ENCODE measurements around the gene CLNK. TPM values are rescaled to one million over a fixed set of nuclear protein-coding genes. Genes with fewer than 3 reads are reported as not detected.

Gene CLNK
- total RNA-seq, 2 donors from 2014 or later: 0.16 TPM; not detected in 1

DNA sequence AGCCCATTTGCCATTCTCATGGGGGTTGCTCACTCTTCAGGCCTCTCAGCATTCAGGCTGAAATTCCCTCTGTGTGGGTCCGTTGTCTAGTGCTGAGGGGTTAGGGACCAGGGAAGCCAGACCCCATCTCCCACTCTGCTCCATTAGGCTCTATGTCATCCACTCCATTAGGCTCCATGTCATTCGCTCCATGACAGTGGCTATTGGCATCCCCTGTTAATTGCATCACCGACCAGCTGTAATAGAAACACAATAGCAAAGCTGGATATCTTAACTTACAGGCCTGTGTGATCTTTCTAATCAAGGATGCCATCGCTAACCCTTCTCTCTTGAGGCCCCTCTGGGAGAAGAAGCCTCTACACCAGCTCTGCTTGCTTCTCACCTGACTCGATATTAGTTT is 201.7 kb downstream of the CLNK start:
- Histone ChIP-seq H3K36me3 (no peaks in the 10 kb centered on the region), H3K9me3 (no peaks in the 10 kb centered on the region), H3K27ac (no peak overlapping the region), H3K9ac (ENCODE audit: low read depth in 2 of 2, low read length in 2 of 2) (no peak overlapping the region), H3K4me1 (no peaks in the 10 kb centered on the region), H3K4me3 (no peak overlapping the region), H3K27me3 (no peaks in the 10 kb centered on the region)
- DNase-seq: no peak
- TF ChIP-seq, protein P1, sequence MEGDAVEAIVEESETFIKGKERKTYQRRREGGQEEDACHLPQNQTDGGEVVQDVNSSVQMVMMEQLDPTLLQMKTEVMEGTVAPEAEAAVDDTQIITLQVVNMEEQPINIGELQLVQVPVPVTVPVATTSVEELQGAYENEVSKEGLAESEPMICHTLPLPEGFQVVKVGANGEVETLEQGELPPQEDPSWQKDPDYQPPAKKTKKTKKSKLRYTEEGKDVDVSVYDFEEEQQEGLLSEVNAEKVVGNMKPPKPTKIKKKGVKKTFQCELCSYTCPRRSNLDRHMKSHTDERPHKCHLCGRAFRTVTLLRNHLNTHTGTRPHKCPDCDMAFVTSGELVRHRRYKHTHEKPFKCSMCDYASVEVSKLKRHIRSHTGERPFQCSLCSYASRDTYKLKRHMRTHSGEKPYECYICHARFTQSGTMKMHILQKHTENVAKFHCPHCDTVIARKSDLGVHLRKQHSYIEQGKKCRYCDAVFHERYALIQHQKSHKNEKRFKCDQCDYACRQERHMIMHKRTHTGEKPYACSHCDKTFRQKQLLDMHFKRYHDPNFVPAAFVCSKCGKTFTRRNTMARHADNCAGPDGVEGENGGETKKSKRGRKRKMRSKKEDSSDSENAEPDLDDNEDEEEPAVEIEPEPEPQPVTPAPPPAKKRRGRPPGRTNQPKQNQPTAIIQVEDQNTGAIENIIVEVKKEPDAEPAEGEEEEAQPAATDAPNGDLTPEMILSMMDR (IDR thresholded peaks at IDR 0.05): no peak
- intact Hi-C loops (cut with DNase I): no loop called here

- Histone ChIP-seq H3K9ac (ENCODE audit: low read depth in 2 of 2, low read length in 2 of 2) (no peak overlapping the region), H3K36me3 (no peaks in the 10 kb centered on the region), H3K4me1 (no peaks in the 10 kb centered on the region), H3K4me3 (no peak overlapping the region), H3K9me3 (no peaks in the 10 kb centered on the region), H3K27me3 (no peaks in the 10 kb centered on the region), H3K27ac (no peak overlapping the region)
- intact Hi-C loops (cut with DNase I): no loop called here
- TF ChIP-seq, protein P1 (IDR thresholded peaks at IDR 0.05): no peak
- no peak for DNase-seq
These were observed 204.0 kb downstream of the CLNK start for GRCh38 chr4:10480616-10481015.

DNA sequence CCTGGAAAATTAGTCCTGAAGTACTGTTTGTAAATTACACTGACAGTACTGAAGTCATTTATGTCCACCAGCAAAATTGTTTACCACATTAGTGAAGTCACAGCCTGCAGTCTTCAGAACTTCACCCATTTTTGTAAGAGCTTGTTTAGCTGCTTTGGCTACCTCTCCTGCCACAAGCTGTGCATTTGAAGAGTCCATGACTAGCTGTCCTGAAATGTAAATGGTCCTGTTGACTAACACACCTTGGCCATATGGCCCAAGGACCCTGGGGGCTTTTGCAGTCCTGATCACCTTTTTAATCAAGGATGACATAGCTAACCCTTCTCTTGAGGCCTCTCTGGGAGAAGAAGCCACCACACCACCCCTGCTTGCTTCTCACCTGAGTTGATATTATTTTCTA is 205.9 kb downstream of the CLNK start:
- no peaks in the 10 kb centered on the region for H3K9me3 ChIP-seq
- no peaks in the 10 kb centered on the region for H3K4me1 ChIP-seq
- no peak overlapping the region for H3K9ac ChIP-seq (ENCODE audit: low read depth in 2 of 2, low read length in 2 of 2)
- H3K36me3 ChIP-seq: no peaks in the 10 kb centered on the region
- H3K27me3 ChIP-seq: no peaks in the 10 kb centered on the region
- TF ChIP-seq, protein P1 (IDR thresholded peaks at IDR 0.05): no peak
- no peak for DNase-seq
- no peak overlapping the region for H3K27ac ChIP-seq
- H3K4me3 ChIP-seq: no peak overlapping the region
- intact Hi-C loops (cut with DNase I): no loop called here

DNA sequence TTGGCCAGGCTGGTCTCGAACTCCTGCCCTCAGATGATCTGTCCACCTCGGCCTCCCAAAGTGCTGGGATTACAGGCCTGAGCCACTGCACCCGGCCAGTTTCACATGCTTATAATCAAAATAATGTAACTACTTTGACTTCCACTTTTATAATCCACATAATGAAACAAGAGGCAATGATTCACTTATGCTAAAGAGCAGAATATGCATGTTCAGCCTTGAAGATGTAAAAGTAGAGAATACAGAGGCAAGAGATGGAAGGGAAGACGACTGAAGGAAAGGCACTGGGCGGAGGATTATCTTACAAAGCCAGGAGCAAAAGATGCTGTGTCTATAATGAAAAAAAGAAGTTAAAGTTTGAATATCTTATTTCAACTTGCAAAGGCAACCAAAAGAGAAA is 214.1 kb downstream of the CLNK start:
- no peaks in the 10 kb centered on the region for H3K36me3 ChIP-seq
- no peak overlapping the region for H3K4me3 ChIP-seq
- H3K9ac ChIP-seq (ENCODE audit: low read depth in 2 of 2, low read length in 2 of 2): no peak overlapping the region
- H3K9me3 ChIP-seq: no peaks in the 10 kb centered on the region
- TF ChIP-seq, protein P1 (IDR thresholded peaks at IDR 0.05): no peak
- no peaks in the 10 kb centered on the region for H3K27me3 ChIP-seq
- H3K27ac ChIP-seq: no peak overlapping the region
- H3K4me1 ChIP-seq: no peaks in the 10 kb centered on the region
- intact Hi-C loops (cut with DNase I): no loop called here
- no peak for DNase-seq

GRCh38 chr4:10466161-10466560 is 218.4 kb downstream of the CLNK start:
- no peak overlapping the region for H3K4me3 ChIP-seq
- peaks cover 7% of the 10 kb centered on the region for H3K27me3 ChIP-seq
- no peak for DNase-seq
- H3K4me1 ChIP-seq: no peaks in the 10 kb centered on the region
- no peak overlapping the region for H3K9ac ChIP-seq (ENCODE audit: low read depth in 2 of 2, low read length in 2 of 2)
- TF ChIP-seq, protein P1 (IDR thresholded peaks at IDR 0.05): no peak
- H3K9me3 ChIP-seq: no peaks in the 10 kb centered on the region
- H3K36me3 ChIP-seq: no peaks in the 10 kb centered on the region
- H3K27ac ChIP-seq: no peak overlapping the region
- intact Hi-C loops (cut with DNase I): no loop called here

DNA sequence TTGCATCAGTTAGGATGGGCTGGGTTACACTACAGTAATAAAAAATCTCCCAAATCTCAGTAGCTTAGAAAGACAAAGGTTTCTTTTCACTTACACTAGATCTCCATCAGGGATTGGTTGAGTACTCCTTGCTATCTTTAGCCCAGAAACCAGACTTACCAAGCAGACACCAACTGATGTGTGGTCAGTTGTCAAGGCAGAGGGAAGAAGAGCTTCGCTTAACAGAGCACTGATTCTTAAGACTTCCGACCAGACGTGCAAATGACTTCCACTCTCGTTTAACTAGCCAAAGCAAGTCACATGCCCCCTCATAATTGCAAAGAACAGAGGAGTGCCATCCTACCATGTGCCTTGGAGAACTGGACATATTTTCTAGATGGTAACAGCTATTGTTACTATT is 221.7 kb downstream of the CLNK start:
- peaks cover 7% of the 10 kb centered on the region for H3K27me3 ChIP-seq
- no peak overlapping the region for H3K9ac ChIP-seq (ENCODE audit: low read depth in 2 of 2, low read length in 2 of 2)
- no peaks in the 10 kb centered on the region for H3K36me3 ChIP-seq
- no peaks in the 10 kb centered on the region for H3K9me3 ChIP-seq
- TF ChIP-seq, protein P1 (IDR thresholded peaks at IDR 0.05): no peak
- intact Hi-C loops (cut with DNase I): no loop called here
- H3K4me1 ChIP-seq: no peaks in the 10 kb centered on the region
- DNase-seq: no peak
- no peak overlapping the region for H3K4me3 ChIP-seq
- H3K27ac ChIP-seq: no peak overlapping the region

Measured in colonic mucosa (tissue), 4 donors.